Thoracic aorta (tissue), 2 donors: ENCODE measurements around the gene TIMM8A. TPM values are rescaled to one million over a fixed set of nuclear protein-coding genes. Genes with fewer than 3 reads are reported as not detected.

Experiments used
- ATAC-seq: fragments of 150-250 bp; one replicate; pipeline ENCODE4 v1.8.0; 2017; ENCODE audit warnings: low read depth; ENCODE audit not compliant: insufficient number of reproducible peaks, low FRiP score
- DNase-seq: peaks from one replicate; pipeline ENCODE4 v3.0.0-alpha.2; 2020; ENCODE audit warnings: low spot score
- H3K27ac ChIP-seq, 2 donors: fragments of 200-600 bp; sonication (generic); 1 replicate in 1 of 2; 2 replicates in 1 of 2; pipeline ENCODE4 v1.5.1; 2016; ENCODE audit warnings: mild to moderate bottlenecking in 2 of 2, moderate library complexity in 2 of 2
- H3K27me3 ChIP-seq: fragments of 200-600 bp; sonication (generic); replicated peaks from 2 replicates; pipeline ENCODE4 v1.6.0; 2016; ENCODE audit warnings: mild to moderate bottlenecking; ENCODE audit not compliant: insufficient read depth
- H3K36me3 ChIP-seq: fragments of 200-600 bp; sonication (generic); one replicate; pipeline ENCODE4 v1.5.1; 2016
- H3K4me1 ChIP-seq, 2 donors: fragments of 200-600 bp; sonication (generic); 1 replicate in 1 of 2; 2 replicates in 1 of 2; pipeline versions ENCODE4 v1.5.1 to v1.6.0; 2016; ENCODE audit warnings: low read depth in 2 of 2, mild to moderate bottlenecking in 1 of 2; ENCODE audit not compliant: control insufficient read depth in 1 of 2
- H3K4me3 ChIP-seq: fragments of 200-600 bp; sonication (generic); 2 replicates; pipeline ENCODE4 v1.5.1; 2016; ENCODE audit warnings: mild to moderate bottlenecking
- H3K9me3 ChIP-seq: fragments of 200-600 bp; sonication (generic); 2 replicates; pipeline ENCODE4 v1.5.1; 2016
- total RNA-seq, 2 donors: library from RNA; depleted of rRNA; stranded (reverse); fragments of >200 nt; gene quantifications; one replicate each; pipeline versions ENCODE4 v1.1.0 to v1.2.3, GENCODE V29; 2016
- TF ChIP-seq, protein P1 (sequence below): fragments of 200-600 bp; sonication (generic); IDR thresholded peaks from one replicate; pipeline ENCODE4 v1.5.1; 2019; ENCODE audit warnings: antibody characterized with exemption

The TIMM8A gene
- 10 to 100 TPM in 1 of 2 donors, 1 to 10 TPM in 1; 1.2 to 17.1 TPM for total RNA-seq

DNA sequence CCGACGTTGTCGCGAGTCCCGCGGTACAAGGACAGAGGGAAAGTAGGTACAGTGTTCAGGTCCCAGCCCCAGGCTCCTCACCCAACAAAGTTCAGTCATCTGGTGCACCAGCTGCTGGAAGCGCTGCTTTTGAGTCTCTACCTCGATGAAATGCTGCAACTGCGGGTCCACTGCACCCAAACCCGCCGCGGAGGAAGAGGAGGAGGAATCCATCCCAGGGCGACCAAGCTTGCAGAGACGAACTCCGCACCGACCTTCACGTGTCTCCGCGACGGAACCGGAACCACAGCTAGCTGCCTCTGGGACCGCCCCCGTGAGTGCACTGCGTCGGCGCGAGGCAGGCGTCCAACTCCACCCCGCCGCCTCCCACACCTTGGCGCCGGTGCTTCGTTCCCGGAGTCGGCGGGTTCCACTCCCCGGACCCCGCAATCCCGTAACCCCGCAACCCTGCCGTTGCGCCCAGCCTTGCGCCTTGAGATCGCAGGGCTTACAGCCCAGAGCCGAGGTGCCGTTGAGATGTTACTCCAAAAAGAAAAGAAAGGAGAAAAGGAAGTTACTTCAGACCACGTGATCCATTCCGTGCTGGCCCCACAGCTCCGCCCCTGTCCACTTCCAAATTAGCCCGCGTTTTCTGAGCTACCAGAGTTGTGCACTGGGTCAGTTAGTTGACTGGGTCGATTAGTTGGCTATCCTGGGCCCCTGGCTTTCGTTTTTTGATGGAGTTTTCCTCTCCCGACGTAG is at the start of gene TIMM8A:
Gene TIMM8A, minus strand, starts transcription at position 291 of the 741 bp plus-strand sequence. Its CDS starts 78 bp downstream, at position 213.
- DNase-seq: peak; percentile 6
- Histone ChIP-seq H3K27ac (peak within 1 kb of the TSS; percentile 78 to 89), H3K9me3 (no peaks in the 10 kb centered on the region), H3K4me1 (peaks cover 0 to 10% of the 10 kb centered on the region in 2 donors), H3K36me3 (no peaks in the 10 kb centered on the region), H3K4me3 (peak within 1 kb of the TSS; percentile 87), H3K27me3 (no peaks in the 10 kb centered on the region)
- ATAC-seq: peak; percentile 88
- TF ChIP-seq, protein P1, sequence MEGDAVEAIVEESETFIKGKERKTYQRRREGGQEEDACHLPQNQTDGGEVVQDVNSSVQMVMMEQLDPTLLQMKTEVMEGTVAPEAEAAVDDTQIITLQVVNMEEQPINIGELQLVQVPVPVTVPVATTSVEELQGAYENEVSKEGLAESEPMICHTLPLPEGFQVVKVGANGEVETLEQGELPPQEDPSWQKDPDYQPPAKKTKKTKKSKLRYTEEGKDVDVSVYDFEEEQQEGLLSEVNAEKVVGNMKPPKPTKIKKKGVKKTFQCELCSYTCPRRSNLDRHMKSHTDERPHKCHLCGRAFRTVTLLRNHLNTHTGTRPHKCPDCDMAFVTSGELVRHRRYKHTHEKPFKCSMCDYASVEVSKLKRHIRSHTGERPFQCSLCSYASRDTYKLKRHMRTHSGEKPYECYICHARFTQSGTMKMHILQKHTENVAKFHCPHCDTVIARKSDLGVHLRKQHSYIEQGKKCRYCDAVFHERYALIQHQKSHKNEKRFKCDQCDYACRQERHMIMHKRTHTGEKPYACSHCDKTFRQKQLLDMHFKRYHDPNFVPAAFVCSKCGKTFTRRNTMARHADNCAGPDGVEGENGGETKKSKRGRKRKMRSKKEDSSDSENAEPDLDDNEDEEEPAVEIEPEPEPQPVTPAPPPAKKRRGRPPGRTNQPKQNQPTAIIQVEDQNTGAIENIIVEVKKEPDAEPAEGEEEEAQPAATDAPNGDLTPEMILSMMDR: no peak

GRCh38 chrX:101397779-101398178 is 49.2 kb upstream of the TIMM8A start:
- DNase-seq (no peak), ATAC-seq (no peak)
- H3K36me3 ChIP-seq: no peaks in the 10 kb centered on the region
- no peaks in the 10 kb centered on the region for H3K9me3 ChIP-seq
- no peaks in the 10 kb centered on the region for H3K4me1 ChIP-seq
- TF ChIP-seq, protein P1: no peak
- H3K27me3 ChIP-seq: no peaks in the 10 kb centered on the region
- H3K4me3 ChIP-seq: no peak overlapping the region
- no peak overlapping the region for H3K27ac ChIP-seq

GRCh38 chrX:101395789-101396188 is 47.2 kb upstream of the TIMM8A start:
- no peak for ATAC-seq
- Histone ChIP-seq H3K27ac (no peak overlapping the region), H3K4me1 (peaks cover 4 to 7% of the 10 kb centered on the region in 2 donors)

DNA sequence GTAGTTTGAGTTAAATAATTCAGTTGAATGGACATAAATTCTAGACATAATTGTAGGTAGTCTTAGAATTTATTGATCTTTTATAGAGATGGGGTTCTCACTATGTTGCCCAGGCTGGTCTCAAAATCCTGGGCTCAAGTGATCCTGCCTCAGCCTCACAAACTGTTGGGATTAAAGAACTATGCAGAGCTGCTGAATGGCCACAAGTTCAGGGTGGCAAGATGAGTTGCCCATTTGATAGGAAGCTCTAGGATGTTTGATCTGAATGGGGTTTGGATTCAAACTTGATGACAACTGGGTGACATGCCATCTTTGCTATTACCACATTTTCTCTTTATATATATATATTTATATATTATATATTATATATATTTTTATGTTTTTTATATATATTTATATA is 45.8 kb upstream of the TIMM8A start:
- DNase-seq: no peak
- no peak for ATAC-seq

More at GRCh38 chrX:101395789-101396188, 47.2 kb upstream of the TIMM8A start:
- TF ChIP-seq, protein P1: no peak
- DNase-seq: no peak
- H3K27me3 ChIP-seq: no peaks in the 10 kb centered on the region
- H3K4me3 ChIP-seq: no peak overlapping the region
- no peaks in the 10 kb centered on the region for H3K9me3 ChIP-seq
- H3K36me3 ChIP-seq: no peaks in the 10 kb centered on the region

More for the DNA sequence above, 45.8 kb upstream of the TIMM8A start:
- Histone ChIP-seq H3K4me3 (no peak overlapping the region), H3K9me3 (no peaks in the 10 kb centered on the region), H3K36me3 (no peaks in the 10 kb centered on the region), H3K27ac (no peak overlapping the region), H3K27me3 (no peaks in the 10 kb centered on the region), H3K4me1 (peaks cover 4 to 7% of the 10 kb centered on the region in 2 donors)
- TF ChIP-seq, protein P1: no peak
